ENCODE results near the gene KIAA1217. TPM values are rescaled to one million over a fixed set of nuclear protein-coding genes. Genes with fewer than 3 reads are reported as not detected.

The KIAA1217 gene
- total RNA-seq (ENCODE audit: low replicate concordance), result 1.1 and 1.2 TPM in 2 replicates

GRCh38 chr10:24208661-24209431 lies at the start of gene KIAA1217:
TSS of gene KIAA1217 (plus strand) at chr10:24209138. CDS start at chr10:24209194, 56 bp downstream.

All from smooth muscle cell of the coronary artery (primary cell).